GM21825 (cell line): ENCODE measurements around the gene ANKMY1.

Experiments used
- ATAC-seq: cut with Tn5 transposase; IDR thresholded peaks from one replicate; pipeline ENCODE4 v1.9.1; 2021; ENCODE audit warnings: mild to moderate bottlenecking, moderate library complexity; ENCODE audit not compliant: unreplicated experiment

Gene ANKMY1

GRCh38 chr2:240594511-240595380 lies 37.0 kb upstream of the ANKMY1 start:
- no peak for ATAC-seq

- ATAC-seq, result no peak
These were observed 36.1 kb upstream of the ANKMY1 start for GRCh38 chr2:240593703-240594451.

GRCh38 chr2:240593026-240593702 lies 35.4 kb upstream of the ANKMY1 start:
- no peak for ATAC-seq

GRCh38 chr2:240591784-240592183 lies 34.0 kb upstream of the ANKMY1 start:
- ATAC-seq, result no peak

GRCh38 chr2:240591226-240591625 lies 33.4 kb upstream of the ANKMY1 start:
- no peak for ATAC-seq

GRCh38 chr2:240590681-240591111 lies 32.9 kb upstream of the ANKMY1 start:
- no peak for ATAC-seq

GRCh38 chr2:240589850-240590525 lies 32.2 kb upstream of the ANKMY1 start:
- ATAC-seq, result no peak

- no peak for ATAC-seq
These were observed 31.6 kb upstream of the ANKMY1 start for GRCh38 chr2:240589375-240589774.

- ATAC-seq, result no peak
These were observed 30.9 kb upstream of the ANKMY1 start for GRCh38 chr2:240588669-240589068.

- ATAC-seq, result no peak
These were observed 30.3 kb upstream of the ANKMY1 start for GRCh38 chr2:240588006-240588655.

GRCh38 chr2:240586919-240587800 lies 29.4 kb upstream of the ANKMY1 start:
- peak; percentile 7 for ATAC-seq

- ATAC-seq, result peak; percentile 51
These were observed 28.6 kb upstream of the ANKMY1 start, which contains the start of gene CAPN10 for GRCh38 chr2:240586198-240586918. CAPN10 (plus strand) TSS chr2:240586734; CDS start chr2:240586912, 178 bp downstream.

- ATAC-seq, result no peak
These were observed 28.0 kb upstream of the ANKMY1 start for GRCh38 chr2:240585681-240586197.

- peak; percentile 29 for ATAC-seq
These were observed 27.3 kb upstream of the ANKMY1 start for GRCh38 chr2:240585101-240585500.

GRCh38 chr2:240584486-240585031 lies 26.8 kb upstream of the ANKMY1 start:
- ATAC-seq, result peak; percentile 55

GRCh38 chr2:240583774-240584173 lies 26.0 kb upstream of the ANKMY1 start:
- ATAC-seq, result no peak

GRCh38 chr2:240582781-240583180 lies 25.0 kb upstream of the ANKMY1 start:
- ATAC-seq, result no peak

- ATAC-seq, result no peak
These were observed 24.0 kb upstream of the ANKMY1 start for GRCh38 chr2:240581811-240582210.
